Measurements from ENCODE around the gene CENPB. TPM values are rescaled to one million over a fixed set of nuclear protein-coding genes. Genes with fewer than 3 reads are reported as not detected.

The CENPB gene
- total and polyA plus RNA-seq, 10 of the 15 experiments (the other 5 are each of a cell fraction or from before 2014, with no cell fraction given) = 0.16 to 71.2 (median 14.0) TPM

DNA sequence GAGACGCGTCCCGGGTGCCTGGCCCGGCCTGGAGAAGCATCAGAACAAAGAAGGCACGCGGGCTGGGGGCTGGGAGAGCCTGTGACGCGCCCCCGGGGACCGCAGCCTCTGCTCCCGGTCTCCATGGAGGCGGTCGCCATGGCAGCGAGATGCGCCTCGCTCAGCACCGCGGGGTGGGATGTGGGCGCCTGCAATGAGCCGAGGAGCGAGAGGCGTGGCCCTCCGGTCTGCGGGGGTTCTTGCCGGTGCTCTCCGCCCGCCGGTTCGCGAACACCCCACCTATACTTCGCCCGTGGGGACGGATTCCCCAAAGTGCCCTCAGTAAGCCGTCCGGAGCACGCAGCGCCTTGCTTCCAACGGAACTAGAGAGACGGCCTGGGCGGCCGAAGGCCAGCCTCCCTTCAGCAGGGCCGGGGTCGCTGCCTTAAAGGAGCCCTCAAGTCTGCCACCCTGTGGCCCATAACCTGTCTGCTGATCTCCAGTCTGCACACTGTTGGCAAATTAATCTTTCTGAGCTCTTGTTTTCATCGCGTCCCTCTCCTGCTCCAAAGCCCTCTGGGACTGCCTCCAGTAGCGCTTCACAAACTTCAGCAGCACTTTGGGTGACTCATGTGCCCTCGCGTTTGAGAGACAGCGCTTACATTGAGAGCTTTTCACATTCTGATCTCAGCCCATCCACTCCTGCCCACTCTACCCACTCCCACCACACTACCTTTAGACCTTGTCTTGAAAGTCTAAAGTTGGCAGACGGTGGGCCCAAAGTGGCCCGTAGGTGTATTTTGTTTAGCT, 18.0 kb downstream of the CENPB start (continued):
- no peak for TF ChIP-seq EZH2 (IDR thresholded peaks at IDR 0.05; ENCODE audit: borderline replicate concordance, control insufficient read depth, low read depth, low read length)
- peak; percentile 88 for TF ChIP-seq BMI1 (IDR thresholded peaks at IDR 0.05; ENCODE audit: borderline replicate concordance)
- peak; percentile 10; the same call in 1 of the 2 replicates for TF ChIP-seq POLR2AphosphoS5 (IDR thresholded peaks at IDR 0.05; ENCODE audit: low read length)
- TF ChIP-seq, protein P1, sequence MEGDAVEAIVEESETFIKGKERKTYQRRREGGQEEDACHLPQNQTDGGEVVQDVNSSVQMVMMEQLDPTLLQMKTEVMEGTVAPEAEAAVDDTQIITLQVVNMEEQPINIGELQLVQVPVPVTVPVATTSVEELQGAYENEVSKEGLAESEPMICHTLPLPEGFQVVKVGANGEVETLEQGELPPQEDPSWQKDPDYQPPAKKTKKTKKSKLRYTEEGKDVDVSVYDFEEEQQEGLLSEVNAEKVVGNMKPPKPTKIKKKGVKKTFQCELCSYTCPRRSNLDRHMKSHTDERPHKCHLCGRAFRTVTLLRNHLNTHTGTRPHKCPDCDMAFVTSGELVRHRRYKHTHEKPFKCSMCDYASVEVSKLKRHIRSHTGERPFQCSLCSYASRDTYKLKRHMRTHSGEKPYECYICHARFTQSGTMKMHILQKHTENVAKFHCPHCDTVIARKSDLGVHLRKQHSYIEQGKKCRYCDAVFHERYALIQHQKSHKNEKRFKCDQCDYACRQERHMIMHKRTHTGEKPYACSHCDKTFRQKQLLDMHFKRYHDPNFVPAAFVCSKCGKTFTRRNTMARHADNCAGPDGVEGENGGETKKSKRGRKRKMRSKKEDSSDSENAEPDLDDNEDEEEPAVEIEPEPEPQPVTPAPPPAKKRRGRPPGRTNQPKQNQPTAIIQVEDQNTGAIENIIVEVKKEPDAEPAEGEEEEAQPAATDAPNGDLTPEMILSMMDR (IDR thresholded peaks at IDR 0.05 in 2 of 3, conservative IDR thresholded peaks at IDR 0.05 in 1 of 3; ENCODE audit: control insufficient read depth in 2 of 3, extremely low read depth in 1 of 3, insufficient read depth in 1 of 3, low read depth in 3 of 3, low read length in 3 of 3) = peak; percentile 66 to 73 (median 68)
- TF ChIP-seq SREBF2 (IDR thresholded peaks at IDR 0.05; ENCODE audit: low read length) = no peak
- peak; percentile 57; the same call in 1 of the 2 replicates for TF ChIP-seq SMC3 (IDR thresholded peaks at IDR 0.05; ENCODE audit: borderline replicate concordance, low read length)
- TF ChIP-seq GATAD2B (conservative IDR thresholded peaks at IDR 0.05; ENCODE audit: low read depth) = peak; percentile 50; the same call in 1 of the 2 replicates
- TF ChIP-seq SREBF1 (IDR thresholded peaks at IDR 0.05; ENCODE audit: low read length) = no peak
- 0 out of 2 replicates have a peak, but pooled peaks have one; percentile 64 for TF ChIP-seq WRNIP1 (IDR thresholded peaks at IDR 0.05; ENCODE audit: borderline replicate concordance, low read depth, low read length)
- no peak for TF ChIP-seq JUND (IDR thresholded peaks at IDR 0.05; ENCODE audit: low read depth, low read length)
- TF ChIP-seq, protein P2, sequence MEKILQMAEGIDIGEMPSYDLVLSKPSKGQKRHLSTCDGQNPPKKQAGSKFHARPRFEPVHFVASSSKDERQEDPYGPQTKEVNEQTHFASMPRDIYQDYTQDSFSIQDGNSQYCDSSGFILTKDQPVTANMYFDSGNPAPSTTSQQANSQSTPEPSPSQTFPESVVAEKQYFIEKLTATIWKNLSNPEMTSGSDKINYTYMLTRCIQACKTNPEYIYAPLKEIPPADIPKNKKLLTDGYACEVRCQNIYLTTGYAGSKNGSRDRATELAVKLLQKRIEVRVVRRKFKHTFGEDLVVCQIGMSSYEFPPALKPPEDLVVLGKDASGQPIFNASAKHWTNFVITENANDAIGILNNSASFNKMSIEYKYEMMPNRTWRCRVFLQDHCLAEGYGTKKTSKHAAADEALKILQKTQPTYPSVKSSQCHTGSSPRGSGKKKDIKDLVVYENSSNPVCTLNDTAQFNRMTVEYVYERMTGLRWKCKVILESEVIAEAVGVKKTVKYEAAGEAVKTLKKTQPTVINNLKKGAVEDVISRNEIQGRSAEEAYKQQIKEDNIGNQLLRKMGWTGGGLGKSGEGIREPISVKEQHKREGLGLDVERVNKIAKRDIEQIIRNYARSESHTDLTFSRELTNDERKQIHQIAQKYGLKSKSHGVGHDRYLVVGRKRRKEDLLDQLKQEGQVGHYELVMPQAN (conservative IDR thresholded peaks at IDR 0.05) = 0 out of 2 replicates have a peak, but pooled peaks have one; percentile 7
- peak; percentile 42; the same call in 1 of the 2 replicates for TF ChIP-seq MXI1 (IDR thresholded peaks at IDR 0.05; ENCODE audit: low read depth, low read length)
- TF ChIP-seq NFYB (IDR thresholded peaks at IDR 0.05; ENCODE audit: insufficient read depth, low read depth, low read length) = no peak
- peak; percentile 36; the same call in 1 of the 2 replicates for TF ChIP-seq RAD21 (IDR thresholded peaks at IDR 0.05; ENCODE audit: insufficient read depth, low read depth, low read length)
- TF ChIP-seq ZNF384 (IDR thresholded peaks at IDR 0.05; ENCODE audit: borderline replicate concordance, low read depth, low read length) = no peak
